ENCODE results near the gene ANKRD11.
"Not testable (repeated sequence)": the region's sequence is repeated elsewhere in the genome, so short reads cannot be mapped to it uniquely, and the experiment has no call there.

Gene ANKRD11

GRCh38 chr16:89363621-89364393, 126.6 kb downstream of the ANKRD11 start:
- DNase-seq (ENCODE audit: low spot score) = no peak

GRCh38 chr16:89362540-89363223, 127.7 kb downstream of the ANKRD11 start:
- not testable (repeated sequence) for DNase-seq (ENCODE audit: low spot score)

GRCh38 chr16:89361751-89362539, 128.4 kb downstream of the ANKRD11 start:
- DNase-seq (ENCODE audit: low spot score) = peak; percentile 75

- DNase-seq (ENCODE audit: low spot score) = no peak
Observed at GRCh38 chr16:89360760-89361435, 129.5 kb downstream of the ANKRD11 start.

- no peak for DNase-seq (ENCODE audit: low spot score)
Observed at GRCh38 chr16:89359264-89360147, 130.9 kb downstream of the ANKRD11 start.

GRCh38 chr16:89358030-89359005, 132.0 kb downstream of the ANKRD11 start:
- DNase-seq (ENCODE audit: low spot score) = no peak

GRCh38 chr16:89357055-89357816, 133.1 kb downstream of the ANKRD11 start:
- DNase-seq (ENCODE audit: low spot score) = peak; percentile 80

- DNase-seq (ENCODE audit: low spot score) = no peak
Observed at GRCh38 chr16:89355686-89356085, 134.7 kb downstream of the ANKRD11 start.

GRCh38 chr16:89355007-89355406, 135.4 kb downstream of the ANKRD11 start:
- DNase-seq (ENCODE audit: low spot score) = no peak

- DNase-seq (ENCODE audit: low spot score) = no peak
Observed at GRCh38 chr16:89354325-89354724, 136.0 kb downstream of the ANKRD11 start.

- DNase-seq (ENCODE audit: low spot score) = no peak
Observed at GRCh38 chr16:89352091-89352681, 138.2 kb downstream of the ANKRD11 start.

- no peak for DNase-seq (ENCODE audit: low spot score)
Observed at GRCh38 chr16:89351645-89352044, 138.7 kb downstream of the ANKRD11 start.

- no peak for DNase-seq (ENCODE audit: low spot score)
Observed at GRCh38 chr16:89350701-89351380, 139.5 kb downstream of the ANKRD11 start.

GRCh38 chr16:89349947-89350633, 140.3 kb downstream of the ANKRD11 start:
- no peak for DNase-seq (ENCODE audit: low spot score)

GRCh38 chr16:89347807-89348206, 142.6 kb downstream of the ANKRD11 start:
- DNase-seq (ENCODE audit: low spot score) = no peak

GRCh38 chr16:89346869-89347268, 143.5 kb downstream of the ANKRD11 start:
- no peak for DNase-seq (ENCODE audit: low spot score)

- no peak for DNase-seq (ENCODE audit: low spot score)
Observed at GRCh38 chr16:89345642-89346150, 144.7 kb downstream of the ANKRD11 start.
